DOHH2 (cell line): ENCODE data around the gene KIR3DL2.
"Not testable (repeated sequence)": the region's sequence is repeated elsewhere in the genome, so short reads cannot be mapped to it uniquely, and the experiment has no call there.

Source experiments
- H3F3A ChIP-seq: fragments of 200-600 bp; sonication (generic), shearing (Covaris generic); 2 replicates; pipeline ENCODE4 v1.6.0; 2016; ENCODE audit warnings: antibody characterized with exemption, mild to moderate bottlenecking; ENCODE audit not compliant: control insufficient read depth, insufficient read depth
- H3K27ac ChIP-seq: fragments of 200-600 bp; sonication (generic); 2 replicates; pipeline ENCODE4 v1.5.1; 2014; ENCODE audit warnings: low read depth, mild to moderate bottlenecking, low read length, moderate library complexity
- H3K27me3 ChIP-seq: fragments of 200-600 bp; sonication (generic); 2 replicates; pipeline ENCODE4 v1.6.1; 2014; ENCODE audit warnings: mild to moderate bottlenecking, low read length, mixed read lengths; ENCODE audit not compliant: control insufficient read depth
- H3K36me3 ChIP-seq: fragments of 200-600 bp; sonication (generic); 2 replicates; pipeline ENCODE4 v1.6.1; 2014; ENCODE audit warnings: mild to moderate bottlenecking, low read length, moderate library complexity, mixed read lengths; ENCODE audit not compliant: control insufficient read depth
- H3K4me1 ChIP-seq: fragments of 200-600 bp; sonication (generic); 2 replicates; pipeline ENCODE4 v1.6.1; 2014; ENCODE audit warnings: mild to moderate bottlenecking, low read length, mixed read lengths; ENCODE audit not compliant: control insufficient read depth
- H3K4me2 ChIP-seq: fragments of 200-600 bp; sonication (generic); 2 replicates; pipeline ENCODE4 v1.6.0; 2014; ENCODE audit warnings: mild to moderate bottlenecking, low read length, moderate library complexity
- H3K4me3 ChIP-seq: fragments of 200-600 bp; sonication (generic); 2 replicates; pipeline ENCODE4 v1.5.1; 2014; ENCODE audit warnings: mild to moderate bottlenecking, low read length, mixed read lengths
- H3K79me2 ChIP-seq: fragments of 200-600 bp; sonication (generic); 2 replicates; pipeline ENCODE4 v1.6.1; 2014; ENCODE audit warnings: mild to moderate bottlenecking, low read length, mixed read lengths; ENCODE audit not compliant: control insufficient read depth
- H3K9me2 ChIP-seq: fragments of 200-600 bp; sonication (generic); replicated peaks from 2 replicates; pipeline ENCODE4 v1.6.1; 2014; ENCODE audit warnings: mild to moderate bottlenecking, low read length, mixed read lengths; ENCODE audit not compliant: control insufficient read depth
- H3K9me3 ChIP-seq: fragments of 200-600 bp; sonication (generic); 2 replicates; pipeline ENCODE4 v1.6.1; 2014; ENCODE audit warnings: antibody characterized with exemption, low read length, mixed read lengths; ENCODE audit not compliant: control insufficient read depth, insufficient read depth
- H4K20me1 ChIP-seq: fragments of 200-600 bp; sonication (generic); 2 replicates; pipeline ENCODE4 v1.6.0; 2014; ENCODE audit warnings: low read depth, mild to moderate bottlenecking, antibody characterized with exemption, low read length, moderate library complexity; ENCODE audit not compliant: control insufficient read depth, insufficient read depth
- EZH2phosphoT487 ChIP-seq: fragments of 200-600 bp; sonication (generic); IDR thresholded peaks from 2 replicates; pipeline ENCODE4 v1.6.1; 2017; ENCODE audit warnings: borderline replicate concordance, mild to moderate bottlenecking, antibody characterized with exemption, low read length, moderate library complexity, mixed read lengths
- TF ChIP-seq, protein P1 (sequence below): fragments of 200-600 bp; sonication (generic); IDR thresholded peaks from one replicate; pipeline ENCODE4 v1.5.1; 2014; ENCODE audit warnings: antibody characterized with exemption, mild to moderate bottlenecking, low read depth, low read length; ENCODE audit not compliant: poor library complexity, severe bottlenecking

KIR3DL2 gene

DNA sequence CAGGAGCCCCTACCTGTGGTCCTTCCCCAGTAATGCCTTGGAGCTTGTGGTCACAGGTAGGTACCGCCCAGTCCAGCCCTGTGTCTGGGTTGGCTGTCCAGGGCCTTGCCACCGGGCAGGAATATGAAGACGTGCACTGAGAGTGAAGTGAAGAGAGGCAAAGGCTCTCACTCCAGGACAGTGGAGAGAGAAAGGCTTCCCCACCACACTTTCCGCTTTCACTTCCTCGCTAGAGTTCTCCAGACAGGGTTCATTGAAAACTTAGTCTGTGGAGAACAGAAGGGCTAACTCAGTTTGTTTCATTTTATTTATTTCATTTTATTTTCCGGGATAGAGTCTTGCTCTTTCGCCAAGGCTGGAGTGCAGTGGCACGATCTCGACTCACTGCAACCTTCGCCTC, 38.0 kb downstream of the KIR3DL2 start:
- Histone ChIP-seq H3K36me3 (no peaks in the 10 kb centered on the region), H3K9me2 (no peaks in the 10 kb centered on the region), H3K27me3 (no peaks in the 10 kb centered on the region), H3F3A (no peaks in the 10 kb centered on the region), H3K9me3 (no peaks in the 10 kb centered on the region), H4K20me1 (no peaks in the 10 kb centered on the region), H3K4me3 (no peak overlapping the region), H3K79me2 (no peaks in the 10 kb centered on the region), H3K4me2 (no peak overlapping the region), H3K27ac (no peak overlapping the region), H3K4me1 (no peaks in the 10 kb centered on the region)
- TF ChIP-seq, protein P1, sequence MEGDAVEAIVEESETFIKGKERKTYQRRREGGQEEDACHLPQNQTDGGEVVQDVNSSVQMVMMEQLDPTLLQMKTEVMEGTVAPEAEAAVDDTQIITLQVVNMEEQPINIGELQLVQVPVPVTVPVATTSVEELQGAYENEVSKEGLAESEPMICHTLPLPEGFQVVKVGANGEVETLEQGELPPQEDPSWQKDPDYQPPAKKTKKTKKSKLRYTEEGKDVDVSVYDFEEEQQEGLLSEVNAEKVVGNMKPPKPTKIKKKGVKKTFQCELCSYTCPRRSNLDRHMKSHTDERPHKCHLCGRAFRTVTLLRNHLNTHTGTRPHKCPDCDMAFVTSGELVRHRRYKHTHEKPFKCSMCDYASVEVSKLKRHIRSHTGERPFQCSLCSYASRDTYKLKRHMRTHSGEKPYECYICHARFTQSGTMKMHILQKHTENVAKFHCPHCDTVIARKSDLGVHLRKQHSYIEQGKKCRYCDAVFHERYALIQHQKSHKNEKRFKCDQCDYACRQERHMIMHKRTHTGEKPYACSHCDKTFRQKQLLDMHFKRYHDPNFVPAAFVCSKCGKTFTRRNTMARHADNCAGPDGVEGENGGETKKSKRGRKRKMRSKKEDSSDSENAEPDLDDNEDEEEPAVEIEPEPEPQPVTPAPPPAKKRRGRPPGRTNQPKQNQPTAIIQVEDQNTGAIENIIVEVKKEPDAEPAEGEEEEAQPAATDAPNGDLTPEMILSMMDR, result no peak
- no peak for TF ChIP-seq EZH2phosphoT487

DNA sequence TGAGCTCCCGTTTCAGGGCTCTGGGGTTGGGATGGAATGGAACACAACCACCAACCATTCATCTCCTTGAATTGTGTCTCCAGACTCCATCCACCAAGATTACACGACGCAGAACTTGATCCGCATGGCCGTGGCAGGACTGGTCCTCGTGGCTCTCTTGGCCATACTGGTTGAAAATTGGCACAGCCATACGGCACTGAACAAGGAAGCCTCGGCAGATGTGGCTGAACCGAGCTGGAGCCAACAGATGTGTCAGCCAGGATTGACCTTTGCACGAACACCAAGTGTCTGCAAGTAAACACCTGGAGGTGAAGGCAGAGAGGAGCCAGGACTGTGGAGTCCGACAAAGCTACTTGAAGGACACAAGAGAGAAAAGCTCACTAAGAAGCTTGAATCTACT, 39.3 kb downstream of the KIR3DL2 start:
- no peaks in the 10 kb centered on the region for H3K9me3 ChIP-seq
- no peaks in the 10 kb centered on the region for H4K20me1 ChIP-seq
- H3K4me2 ChIP-seq, result no peak overlapping the region

DNA sequence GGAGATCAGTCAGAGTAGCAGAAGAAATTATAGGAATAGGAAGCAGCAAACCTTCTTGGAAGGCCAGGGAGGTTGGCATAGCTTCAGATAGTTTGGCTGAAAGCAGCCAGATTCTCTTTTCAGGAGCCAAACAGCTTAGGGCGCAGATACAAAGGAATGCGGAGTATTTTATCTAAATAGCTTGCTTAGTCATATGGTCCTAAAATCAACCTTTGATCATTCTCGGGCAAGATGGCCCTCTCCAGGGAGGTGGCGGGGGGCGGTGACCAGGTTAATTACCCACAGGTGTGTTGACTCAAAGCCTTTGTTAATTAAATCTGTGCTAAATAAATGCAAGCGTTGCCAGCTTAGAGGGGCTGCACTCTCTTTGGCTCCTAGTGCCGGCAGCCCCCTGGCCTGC, 43.2 kb downstream of the KIR3DL2 start:
- TF ChIP-seq EZH2phosphoT487, result no peak
- TF ChIP-seq, protein P1, result no peak
- Histone ChIP-seq H3K27me3 (no peaks in the 10 kb centered on the region), H3K36me3 (no peaks in the 10 kb centered on the region), H3K9me3 (no peaks in the 10 kb centered on the region), H3K9me2 (no peaks in the 10 kb centered on the region), H3K79me2 (no peaks in the 10 kb centered on the region), H4K20me1 (no peaks in the 10 kb centered on the region), H3K27ac (no peak overlapping the region), H3K4me3 (no peak overlapping the region), H3K4me1 (no peaks in the 10 kb centered on the region), H3F3A (no peaks in the 10 kb centered on the region), H3K4me2 (no peak overlapping the region)

More for the DNA sequence above, 39.3 kb downstream of the KIR3DL2 start:
- Histone ChIP-seq H3F3A (no peaks in the 10 kb centered on the region), H3K27me3 (no peaks in the 10 kb centered on the region), H3K9me2 (no peaks in the 10 kb centered on the region), H3K27ac (no peak overlapping the region), H3K4me3 (no peak overlapping the region), H3K36me3 (no peaks in the 10 kb centered on the region), H3K79me2 (no peaks in the 10 kb centered on the region), H3K4me1 (no peaks in the 10 kb centered on the region)
- TF ChIP-seq, protein P1, result no peak
- TF ChIP-seq EZH2phosphoT487, result no peak

GRCh38 chr19:54894106-54894505, 43.9 kb downstream of the KIR3DL2 start:
- not testable (repeated sequence) for H3K27me3 ChIP-seq, H3K4me3 ChIP-seq, H3K36me3 ChIP-seq, H4K20me1 ChIP-seq, H3K4me1 ChIP-seq, H3K27ac ChIP-seq, H3F3A ChIP-seq, H3K79me2 ChIP-seq, H3K9me3 ChIP-seq, H3K9me2 ChIP-seq, H3K4me2 ChIP-seq
